Stimulated activated CD4-positive, alpha-beta T cell treated with anti-CD3 and anti-CD28 coated beads, Interleukin-4, amount 100 ng/mL, for 24 hours (primary cell): ENCODE data around the gene LGR4.
"Not testable (repeated sequence)": the region's sequence is repeated elsewhere in the genome, so short reads cannot be mapped to it uniquely, and the experiment has no call there.

Source experiments
- DNase-seq: peaks from one replicate; pipeline ENCODE4 v3.0.0-alpha.2; 2020

The LGR4 gene

GRCh38 chr11:27331981-27332380 is 140.6 kb downstream of the LGR4 start:
- DNase-seq: no peak

GRCh38 chr11:27330633-27331270 is 141.8 kb downstream of the LGR4 start:
- no peak for DNase-seq

GRCh38 chr11:27329867-27330632 is 142.5 kb downstream of the LGR4 start:
- no peak for DNase-seq

DNA sequence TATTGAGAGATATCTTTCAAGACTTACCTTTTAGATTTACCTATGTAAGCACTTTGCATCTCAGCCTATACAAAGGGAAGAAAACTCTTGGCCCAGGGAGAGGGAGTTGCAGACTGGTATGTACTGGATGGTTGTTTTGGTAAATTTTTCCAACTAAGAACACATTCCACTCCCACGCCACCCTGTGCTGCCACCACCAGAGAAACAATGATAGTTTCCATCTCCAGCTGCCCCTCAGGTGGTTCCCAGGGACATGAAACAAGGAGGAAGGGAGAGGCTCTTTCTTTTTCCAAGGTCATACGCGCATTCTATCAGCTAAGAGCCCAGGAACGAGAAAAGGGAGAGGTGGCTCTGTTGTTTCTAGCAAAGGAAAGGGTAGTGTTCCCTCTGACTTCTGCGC is 144.0 kb downstream of the LGR4 start:
- no peak for DNase-seq

DNA sequence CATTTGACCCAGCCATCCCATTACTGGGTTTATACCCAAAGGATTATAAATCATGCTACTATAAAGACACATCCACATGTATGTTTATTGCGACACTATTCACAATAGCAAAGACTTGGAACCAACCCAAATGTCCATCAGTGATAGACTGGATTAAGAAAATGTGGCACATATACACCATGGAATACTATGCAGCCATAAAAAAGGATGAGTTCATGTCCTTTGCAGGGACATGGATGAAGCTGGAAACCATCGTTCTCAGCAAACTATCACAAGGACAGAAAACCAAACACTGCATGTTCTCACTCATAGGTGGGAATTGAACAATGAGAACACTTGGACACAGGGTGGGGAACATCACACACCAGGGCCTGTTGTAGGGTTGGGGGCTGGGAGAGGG is 145.5 kb downstream of the LGR4 start:
- not testable (repeated sequence) for DNase-seq

GRCh38 chr11:27322196-27322595 is 150.4 kb downstream of the LGR4 start:
- not testable (repeated sequence) for DNase-seq

DNA sequence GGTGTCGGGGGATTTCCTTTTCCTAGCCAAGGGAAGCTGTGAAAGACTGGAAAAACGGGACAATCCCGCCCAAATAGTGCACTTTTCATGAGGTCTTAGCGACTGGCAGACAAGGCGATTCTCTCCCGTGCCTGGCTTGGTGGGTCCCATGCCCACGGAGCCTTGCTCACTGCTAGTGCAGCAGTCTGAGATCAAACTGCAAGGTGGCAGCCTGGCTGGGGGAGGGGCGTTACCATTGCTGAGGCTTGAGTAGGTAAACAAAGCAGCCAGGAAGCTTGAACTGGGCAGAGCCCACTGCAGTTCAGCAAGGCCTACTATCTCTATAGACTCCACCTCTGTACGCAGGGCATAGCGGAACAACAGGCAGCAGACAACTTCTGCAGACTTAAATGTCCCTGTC is 151.2 kb downstream of the LGR4 start:
- DNase-seq: not testable (repeated sequence)

- DNase-seq: peak; percentile 4
These were observed 153.5 kb downstream of the LGR4 start for GRCh38 chr11:27319072-27319471.

DNA sequence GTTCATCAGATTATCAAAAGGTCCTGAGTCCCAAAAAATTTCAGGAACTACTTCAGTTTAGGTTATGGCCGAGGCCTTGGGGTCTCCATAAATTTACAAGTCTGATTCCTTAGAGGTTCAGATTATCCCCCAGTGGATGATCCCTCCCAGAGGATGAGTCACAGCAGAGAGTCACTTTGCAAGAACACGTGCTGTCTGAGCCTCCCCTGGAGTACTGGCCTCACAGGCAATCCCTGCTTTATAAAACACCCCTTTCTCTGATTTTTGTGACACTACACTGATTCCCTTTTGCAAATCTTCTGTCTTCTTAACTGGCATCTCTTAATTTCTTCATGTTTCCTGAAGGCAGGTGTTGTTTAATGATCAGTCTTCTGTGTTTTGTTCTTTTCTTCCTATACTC is 154.8 kb downstream of the LGR4 start:
- DNase-seq: no peak
